Colonic mucosa (tissue), 4 donors: ENCODE measurements around the gene CLUH. TPM values are rescaled to one million over a fixed set of nuclear protein-coding genes. Genes with fewer than 3 reads are reported as not detected.
A peak's percentile ranks its signal among the peaks of the same experiment; 100 is the strongest.

Experiments
- DNase-seq: peaks from one replicate; pipeline ENCODE4 v3.0.0-alpha.2; 2020
- H3K27ac ChIP-seq: fragments of 200-600 bp; one replicate; pipeline ENCODE4 v1.8.0; 2021
- H3K27me3 ChIP-seq: fragments of 200-600 bp; one replicate; pipeline ENCODE4 v1.8.0; 2021
- H3K36me3 ChIP-seq: fragments of 200-600 bp; one replicate; pipeline ENCODE4 v1.8.0; 2021
- H3K4me1 ChIP-seq: fragments of 200-600 bp; one replicate; pipeline ENCODE4 v1.8.0; 2021; ENCODE audit warnings: mild to moderate bottlenecking
- H3K4me3 ChIP-seq: fragments of 200-600 bp; one replicate; pipeline ENCODE4 v1.8.0; 2021
- H3K9ac ChIP-seq, 2 donors: one replicate each; pipeline ENCODE4 v1.7.0; 2013; ENCODE audit warnings: control low read depth in 2 of 2, low read depth in 2 of 2, low read length in 2 of 2
- H3K9me3 ChIP-seq: fragments of 200-600 bp; one replicate; pipeline ENCODE4 v1.8.0; 2021
- CTCF ChIP-seq: fragments of 200-600 bp; IDR thresholded peaks from one replicate; pipeline ENCODE4 v1.8.0; 2022; ENCODE audit warnings: antibody characterized with exemption, mild to moderate bottlenecking
- intact Hi-C: fragments of 100-400 bp; cut with DNase I; formaldehyde crosslinking; loops from one replicate; pipeline ENCODE4 v1.14.1; 2022
- total RNA-seq, 2 donors: library from RNA; stranded (reverse); fragmentation: NEBNext Ultra II Directional in 1 of 2; extraction: Animal tissue kit (Norgen Biotek cat#: 25700) in 1 of 2; gene quantifications; one replicate each; pipeline ENCODE4 v1.2.1, GENCODE V29; 2021
- donor health status: healthy.
- donor health status: DM: no; HTN: no; CAD: no.
- donor health status: DM: no; HTN: no; CAD: no.

The CLUH gene
- total RNA-seq, 2 donors from 2014 or later: 111 to 285 TPM

- peaks cover 22% of the 10 kb centered on the region for H3K36me3 ChIP-seq
- no peak overlapping the region for H3K4me3 ChIP-seq
- no peak overlapping the region for H3K9ac ChIP-seq
- no peak for DNase-seq
- no peaks in the 10 kb centered on the region for H3K27me3 ChIP-seq
- H3K4me1 ChIP-seq: no peaks in the 10 kb centered on the region
- no peaks in the 10 kb centered on the region for H3K9me3 ChIP-seq
- no peak for TF ChIP-seq CTCF
- intact Hi-C loops: no loop called here
- no peak overlapping the region for H3K27ac ChIP-seq
Measured at GRCh38 chr17:2695243-2695960, 16.2 kb downstream of the CLUH start.

- Histone ChIP-seq H3K9ac (no peak overlapping the region), H3K36me3 (peaks cover 21% of the 10 kb centered on the region), H3K27ac (no peak overlapping the region), H3K4me1 (no peaks in the 10 kb centered on the region), H3K9me3 (no peaks in the 10 kb centered on the region), H3K4me3 (no peak overlapping the region), H3K27me3 (no peaks in the 10 kb centered on the region)
- no peak for TF ChIP-seq CTCF
- intact Hi-C loops: no loop called here
- DNase-seq: peak; percentile 16
Measured at GRCh38 chr17:2694381-2695242, 17.0 kb downstream of the CLUH start.

DNA sequence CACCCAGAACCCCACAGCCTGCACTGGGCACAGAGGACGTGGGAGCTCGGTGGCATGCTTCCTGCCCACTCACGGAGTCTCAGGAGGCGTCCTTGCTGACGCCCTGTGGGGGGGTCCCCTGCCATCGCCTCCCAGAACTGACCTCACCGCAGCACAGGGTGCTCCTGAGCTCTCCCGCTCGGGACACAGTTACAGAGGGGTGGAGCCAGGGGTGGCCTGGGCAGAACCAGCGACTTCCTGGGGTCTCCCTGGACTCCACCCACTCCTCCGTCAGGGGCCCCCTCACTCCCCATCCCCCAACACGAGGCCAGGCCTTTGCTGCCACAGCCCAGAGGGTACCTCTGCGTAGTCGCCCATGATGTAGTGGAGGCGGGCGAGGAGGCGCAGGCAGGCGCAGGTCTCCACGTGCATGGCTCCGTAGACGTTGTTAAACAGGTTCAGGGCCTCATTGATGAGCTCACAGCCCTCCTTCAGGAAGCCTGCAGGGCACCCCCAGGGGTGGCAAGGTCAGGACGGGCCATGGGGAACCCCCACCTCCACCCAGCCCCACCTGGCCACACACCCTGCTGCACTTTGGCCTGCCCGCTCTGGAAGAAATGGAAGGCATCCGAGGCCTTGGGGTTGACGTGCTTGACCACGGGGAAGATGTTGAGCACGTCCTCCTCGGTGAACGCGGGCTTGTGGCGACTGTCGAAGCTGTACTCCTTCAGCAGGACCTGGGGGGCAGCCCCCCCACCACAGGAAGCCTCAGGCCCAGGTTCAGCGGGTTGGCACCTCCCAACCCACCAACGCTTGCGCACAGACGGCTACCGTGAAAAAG, 17.8 kb downstream of the CLUH start:
- H3K4me1 ChIP-seq: no peaks in the 10 kb centered on the region
- intact Hi-C loops: no loop called here
- H3K9me3 ChIP-seq: no peaks in the 10 kb centered on the region
- no peak overlapping the region for H3K4me3 ChIP-seq
- peaks cover 21% of the 10 kb centered on the region for H3K36me3 ChIP-seq
- no peak for TF ChIP-seq CTCF
- H3K27me3 ChIP-seq: no peaks in the 10 kb centered on the region
- no peak overlapping the region for H3K9ac ChIP-seq
- H3K27ac ChIP-seq: no peak overlapping the region
- peak; percentile 18 for DNase-seq

GRCh38 chr17:2692781-2693135, 18.8 kb downstream of the CLUH start:
- no peak for TF ChIP-seq CTCF
- no peak overlapping the region for H3K9ac ChIP-seq
- no peak overlapping the region for H3K4me3 ChIP-seq
- intact Hi-C loops: no loop called here
- H3K36me3 ChIP-seq: peaks cover 14% of the 10 kb centered on the region
- no peak for DNase-seq
- H3K27ac ChIP-seq: no peak overlapping the region
- H3K4me1 ChIP-seq: no peaks in the 10 kb centered on the region
- H3K27me3 ChIP-seq: no peaks in the 10 kb centered on the region
- H3K9me3 ChIP-seq: no peaks in the 10 kb centered on the region
